Right lobe of liver (tissue), 4 donors: ENCODE measurements around the gene SFRP5.

Experiments
- CTCF ChIP-seq, 4 donors: fragments of 200-600 bp in 3 of 4; fragments of 450-650 bp in 1 of 4; IDR thresholded peaks; one replicate each; pipeline versions ENCODE4 v1.5.1 to v1.8.0; 2016 to 2022; ENCODE audit warnings: antibody characterized with exemption in 4 of 4, mild to moderate bottlenecking in 2 of 4
- POLR2A ChIP-seq: fragments of 450-650 bp; IDR thresholded peaks from one replicate; pipeline ENCODE4 v1.6.1; 2017; ENCODE audit warnings: antibody characterized with exemption, mild to moderate bottlenecking
- donor health status: DM: no; HTN: no; CAD: no.
- donor health status: DM: no; HTN: no; CAD: no.
- donor health status: DM: no; HTN: yes; CAD: no.

GRCh38 chr10:97813311-97813710 is 41.5 kb upstream of the SFRP5 start:
- TF ChIP-seq POLR2A: no peak
- TF ChIP-seq CTCF (IDR thresholded peaks at IDR 0.05): no peak
